WTC11 (cell line): ENCODE results near the gene PGAM5. TPM values are rescaled to one million over a fixed set of nuclear protein-coding genes. Genes with fewer than 3 reads are reported as not detected.
"Not testable (repeated sequence)": the region's sequence is repeated elsewhere in the genome, so short reads cannot be mapped to it uniquely, and the experiment has no call there.

Experiments used
- ATAC-seq: fragments of 200-7000 bp; cut with Tn5 transposase; 2 replicates; pipeline ENCODE4 v1.10.0; 2021; ENCODE audit warnings: mild to moderate bottlenecking, moderate library complexity
- CTCF ChIA-PET: fragments of 300-600 bp; sonication (Branson Sonifier 250); formaldehyde crosslinking; loops from one replicate; lab custom pipeline; 2021; ENCODE audit warnings: antibody characterized with exemption; lab: Charles Lee
- POLR2A ChIA-PET: fragments of 350-600 bp; sonication (Branson Sonifier 250); formaldehyde crosslinking; loops from one replicate; lab custom pipeline; 2021; ENCODE audit warnings: antibody characterized with exemption; lab: Charles Lee
- DNase-seq: peaks from one replicate; pipeline ENCODE4 v3.0.0; 2021; ENCODE audit warnings: low spot score
- H3K27ac Mint-ChIP-seq: 2 replicates; pipeline ENCODE4 v1.8.0; 2021; ENCODE audit warnings: mixed read lengths
- H3K27me3 Mint-ChIP-seq: 2 replicates; pipeline ENCODE4 v1.8.0; 2021; ENCODE audit warnings: low read depth, mild to moderate bottlenecking, moderate library complexity, mixed read lengths
- H3K36me3 Mint-ChIP-seq: 2 replicates; pipeline ENCODE4 v1.8.0; 2021; ENCODE audit warnings: mixed read lengths
- H3K4me1 Mint-ChIP-seq: 2 replicates; pipeline ENCODE4 v1.8.0; 2022; ENCODE audit warnings: mixed read lengths
- H3K4me3 Mint-ChIP-seq: 2 replicates; pipeline ENCODE4 v1.8.0; 2021; ENCODE audit warnings: mild to moderate bottlenecking, moderate library complexity, mixed read lengths
- H3K9me3 Mint-ChIP-seq: 2 replicates; pipeline ENCODE4 v1.8.0; 2021; ENCODE audit warnings: mixed read lengths
- ESRRA ChIP-seq: sonication (generic); formaldehyde crosslinking; IDR thresholded peaks from 2 replicates; pipeline ENCODE4 v1.8.1; 2022; ENCODE audit warnings: mild to moderate bottlenecking, missing genetic modification reagents, borderline replicate concordance
- FOXK1 ChIP-seq: sonication (generic); formaldehyde crosslinking; IDR thresholded peaks from 2 replicates; pipeline ENCODE4 v1.8.0; 2022; ENCODE audit warnings: mild to moderate bottlenecking, moderate library complexity, missing genetic modification reagents
- GABPB1 ChIP-seq: sonication (generic); formaldehyde crosslinking; IDR thresholded peaks from 2 replicates; pipeline ENCODE4 v1.8.1; 2023; ENCODE audit warnings: mild to moderate bottlenecking, missing genetic modification reagents
- GTF2I ChIP-seq: fragments of 250-450 bp; sonication (Bioruptor Pico); conservative IDR thresholded peaks from 2 replicates; pipeline ENCODE4 v1.4.0; 2021; ENCODE audit warnings: mild to moderate bottlenecking
- HMGA2 ChIP-seq: fragments of 250-450 bp; sonication (Bioruptor Pico); IDR thresholded peaks from 2 replicates; pipeline ENCODE4 v1.4.0; 2021; ENCODE audit warnings: mild to moderate bottlenecking, moderate library complexity
- JAZF1 ChIP-seq: fragments of 250-450 bp; sonication (Bioruptor Pico); IDR thresholded peaks from 2 replicates; pipeline ENCODE4 v1.9.0; 2021; ENCODE audit warnings: moderate library complexity, mild to moderate bottlenecking, inconsistent platforms
- KAT7 ChIP-seq: sonication (generic); formaldehyde crosslinking; IDR thresholded peaks from 2 replicates; pipeline ENCODE4 v1.8.1; 2023; ENCODE audit warnings: missing genetic modification reagents, mild to moderate bottlenecking, borderline replicate concordance
- NFATC4 ChIP-seq: fragments of 250-450 bp; sonication (Bioruptor Pico); IDR thresholded peaks from 2 replicates; pipeline ENCODE4 v1.9.0; 2021; ENCODE audit warnings: mild to moderate bottlenecking
- NFE2L1 ChIP-seq: sonication (generic); formaldehyde crosslinking; IDR thresholded peaks from 2 replicates; pipeline ENCODE4 v1.8.1; 2023; ENCODE audit warnings: missing genetic modification reagents
- NFYB ChIP-seq: sonication (generic); formaldehyde crosslinking; conservative IDR thresholded peaks from 2 replicates; pipeline ENCODE4 v1.8.0; 2022; ENCODE audit warnings: low read depth, missing genetic modification reagents
- NR1H2 ChIP-seq: sonication (generic); formaldehyde crosslinking; IDR thresholded peaks from 2 replicates; pipeline ENCODE4 v1.9.0; 2021; ENCODE audit warnings: mild to moderate bottlenecking, moderate library complexity, missing genetic modification reagents
- SMAD3 ChIP-seq: sonication (generic); formaldehyde crosslinking; IDR thresholded peaks from 2 replicates; pipeline ENCODE4 v1.8.0; 2022; ENCODE audit warnings: missing genetic modification reagents, mild to moderate bottlenecking, borderline replicate concordance
- SMAD4 ChIP-seq: sonication (generic); formaldehyde crosslinking; IDR thresholded peaks from 2 replicates; pipeline ENCODE4 v1.8.0; 2022; ENCODE audit warnings: mild to moderate bottlenecking, missing genetic modification reagents
- SOX15 ChIP-seq: fragments of 250-450 bp; sonication (Bioruptor Pico); IDR thresholded peaks from 2 replicates; pipeline ENCODE4 v1.9.0; 2021; ENCODE audit warnings: mild to moderate bottlenecking
- TEAD4 ChIP-seq: sonication (generic); formaldehyde crosslinking; IDR thresholded peaks from 2 replicates; pipeline ENCODE4 v1.8.0; 2022; ENCODE audit warnings: mild to moderate bottlenecking, missing genetic modification reagents
- ZBTB21 ChIP-seq: sonication (generic); formaldehyde crosslinking; IDR thresholded peaks from 2 replicates; pipeline ENCODE4 v1.8.1; 2023; ENCODE audit warnings: mild to moderate bottlenecking, missing genetic modification reagents, borderline replicate concordance
- ZNF121 ChIP-seq: sonication (generic); formaldehyde crosslinking; IDR thresholded peaks from 2 replicates; pipeline ENCODE4 v1.8.0; 2023; ENCODE audit warnings: missing genetic modification reagents
- total RNA-seq: library from RNA; stranded (reverse); gene quantifications from 3 replicates; pipeline ENCODE4 v1.2.3, GENCODE V29; 2021
- TF ChIP-seq, protein P1 (sequence below): sonication (generic); formaldehyde crosslinking; IDR thresholded peaks from 2 replicates; pipeline ENCODE4 v1.8.1; 2022; ENCODE audit warnings: missing genetic modification reagents, borderline replicate concordance
- TF ChIP-seq, protein P2 (sequence below): sonication (generic); formaldehyde crosslinking; IDR thresholded peaks from 2 replicates; pipeline ENCODE4 v1.8.0; 2023; ENCODE audit warnings: missing genetic modification reagents, mild to moderate bottlenecking, borderline replicate concordance
- TF ChIP-seq, protein P3 (sequence below): sonication (generic); formaldehyde crosslinking; IDR thresholded peaks from 2 replicates; pipeline ENCODE4 v1.8.1; 2022; ENCODE audit warnings: mild to moderate bottlenecking, moderate library complexity, missing genetic modification reagents
- TF ChIP-seq, protein P4 (sequence below): sonication (generic); formaldehyde crosslinking; IDR thresholded peaks from 2 replicates; pipeline ENCODE4 v1.8.1; 2022; ENCODE audit warnings: low read depth, missing genetic modification reagents, borderline replicate concordance
- TF ChIP-seq, protein P5 (sequence below): fragments of 250-450 bp; sonication (Bioruptor Pico); IDR thresholded peaks from 2 replicates; pipeline ENCODE4 v1.8.0; 2021; ENCODE audit warnings: mild to moderate bottlenecking
- TF ChIP-seq, protein P6 (sequence below): sonication (generic); formaldehyde crosslinking; IDR thresholded peaks from 2 replicates; pipeline ENCODE4 v1.8.1; 2023; ENCODE audit warnings: mild to moderate bottlenecking, missing genetic modification reagents, moderate library complexity

The PGAM5 gene
- total RNA-seq, 1 experiment from 2014 or later: 89.7 TPM

DNA sequence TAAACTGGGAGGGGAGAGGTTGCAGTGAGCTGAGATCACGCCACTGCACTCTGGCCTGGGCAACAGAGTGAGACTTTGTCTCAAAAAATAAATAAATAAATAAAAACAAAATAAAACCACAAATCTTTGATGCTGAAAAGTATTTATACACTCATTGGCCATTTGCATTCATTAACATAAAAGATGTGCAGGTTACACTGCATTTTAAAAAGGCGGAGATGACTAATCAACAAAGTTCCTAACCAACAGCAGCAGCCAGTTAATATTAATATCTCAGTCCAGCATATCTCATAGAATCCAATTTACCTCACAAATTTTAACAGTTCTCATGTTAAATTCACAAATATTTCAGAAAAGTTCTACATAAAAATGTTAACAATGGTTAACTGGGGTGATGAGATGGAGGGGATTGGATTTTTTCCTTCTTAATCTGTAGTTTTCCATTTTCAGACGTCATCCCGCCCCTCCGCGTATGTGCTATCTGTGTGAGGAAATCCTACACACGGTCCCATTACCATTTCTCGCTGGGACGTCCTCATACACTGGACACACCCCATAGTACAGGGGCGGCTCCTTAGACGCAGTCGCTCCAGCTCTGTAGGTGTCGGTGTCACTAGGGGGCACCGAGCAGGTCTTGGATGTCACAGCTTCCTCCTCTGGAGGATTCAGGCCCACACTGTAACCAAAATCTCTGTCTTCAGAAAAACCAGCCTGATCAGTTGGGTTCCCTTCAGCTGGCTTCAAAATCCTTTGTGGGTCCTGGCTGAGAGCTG lies 43.7 kb downstream of the PGAM5 start (continued):
- TF ChIP-seq GABPB1 (CRISPR knock-in tag) (no peak), FOXK1 (CRISPR knock-in tag) (no peak), ZBTB21 (CRISPR knock-in tag) (no peak), TEAD4 (CRISPR knock-in tag) (no peak), GTF2I (CRISPR knock-in tag) (no peak), NFYB (CRISPR knock-in tag) (no peak), NFATC4 (CRISPR knock-in tag) (no peak)
- TF ChIP-seq, protein P1, sequence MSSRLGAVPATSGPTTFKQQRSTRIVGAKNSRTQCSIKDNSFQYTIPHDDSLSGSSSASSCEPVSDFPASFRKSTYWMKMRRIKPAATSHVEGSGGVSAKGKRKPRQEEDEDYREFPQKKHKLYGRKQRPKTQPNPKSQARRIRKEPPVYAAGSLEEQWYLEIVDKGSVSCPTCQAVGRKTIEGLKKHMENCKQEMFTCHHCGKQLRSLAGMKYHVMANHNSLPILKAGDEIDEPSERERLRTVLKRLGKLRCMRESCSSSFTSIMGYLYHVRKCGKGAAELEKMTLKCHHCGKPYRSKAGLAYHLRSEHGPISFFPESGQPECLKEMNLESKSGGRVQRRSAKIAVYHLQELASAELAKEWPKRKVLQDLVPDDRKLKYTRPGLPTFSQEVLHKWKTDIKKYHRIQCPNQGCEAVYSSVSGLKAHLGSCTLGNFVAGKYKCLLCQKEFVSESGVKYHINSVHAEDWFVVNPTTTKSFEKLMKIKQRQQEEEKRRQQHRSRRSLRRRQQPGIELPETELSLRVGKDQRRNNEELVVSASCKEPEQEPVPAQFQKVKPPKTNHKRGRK: no peak
- TF ChIP-seq, all 79 proteins: peak for 0

DNA sequence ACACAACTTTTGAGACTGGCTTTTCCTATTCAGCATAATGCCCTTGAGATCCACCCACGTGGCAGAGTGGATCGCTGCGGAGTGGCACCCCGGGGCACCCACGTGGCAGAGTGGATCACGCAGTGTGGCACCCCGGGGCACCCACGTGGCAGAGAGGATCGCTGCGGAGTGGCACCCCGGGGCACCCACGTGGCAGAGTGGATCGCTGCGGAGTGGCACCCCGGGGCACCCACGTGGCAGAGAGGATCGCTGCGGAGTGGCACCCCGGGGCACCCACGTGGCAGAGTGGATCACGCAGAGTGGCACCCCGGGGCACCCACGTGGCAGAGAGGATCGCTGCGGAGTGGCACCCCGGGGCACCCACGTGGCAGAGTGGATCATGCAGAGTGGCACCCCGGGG lies 48.2 kb downstream of the PGAM5 start:
- H3K36me3 Mint-ChIP-seq: peaks cover 26% of the 10 kb centered on the region
- CTCF ChIA-PET, POLR2A ChIA-PET, H3K27ac Mint-ChIP-seq, ATAC-seq, H3K27me3 Mint-ChIP-seq, H3K4me3 Mint-ChIP-seq, H3K9me3 Mint-ChIP-seq, DNase-seq: not testable (repeated sequence)
- peaks cover 11% of the 10 kb centered on the region for H3K4me1 Mint-ChIP-seq

DNA sequence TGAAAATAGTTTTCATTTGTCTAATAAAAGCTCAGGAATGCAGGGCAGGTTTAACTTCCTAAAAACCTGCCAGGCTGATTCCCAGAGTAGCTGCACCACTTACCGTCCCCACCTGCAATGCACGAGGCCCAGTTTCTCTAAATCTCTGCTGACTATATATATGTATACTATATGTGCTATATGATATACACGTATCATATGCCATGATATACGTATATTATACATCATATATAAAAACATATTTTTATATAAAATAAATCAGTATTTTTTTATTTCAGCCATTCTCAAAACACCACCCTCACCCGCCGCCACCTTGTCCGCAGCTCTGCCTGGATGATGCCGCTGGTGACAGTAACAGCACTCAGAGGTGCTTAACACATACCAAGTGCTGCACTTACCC lies 48.7 kb downstream of the PGAM5 start:
- no peak for ATAC-seq
- H3K9me3 Mint-ChIP-seq: no peaks in the 10 kb centered on the region
- TF ChIP-seq JAZF1 (CRISPR knock-in tag) (no peak), ZBTB21 (CRISPR knock-in tag) (no peak), NR1H2 (CRISPR knock-in tag) (no peak), HMGA2 (CRISPR knock-in tag) (no peak), ZNF121 (CRISPR knock-in tag) (no peak), NFE2L1 (CRISPR knock-in tag) (no peak), SMAD3 (CRISPR knock-in tag) (no peak), SMAD4 (CRISPR knock-in tag) (no peak), SOX15 (no peak), KAT7 (CRISPR knock-in tag) (no peak), ESRRA (no peak)
- TF ChIP-seq, protein P2, sequence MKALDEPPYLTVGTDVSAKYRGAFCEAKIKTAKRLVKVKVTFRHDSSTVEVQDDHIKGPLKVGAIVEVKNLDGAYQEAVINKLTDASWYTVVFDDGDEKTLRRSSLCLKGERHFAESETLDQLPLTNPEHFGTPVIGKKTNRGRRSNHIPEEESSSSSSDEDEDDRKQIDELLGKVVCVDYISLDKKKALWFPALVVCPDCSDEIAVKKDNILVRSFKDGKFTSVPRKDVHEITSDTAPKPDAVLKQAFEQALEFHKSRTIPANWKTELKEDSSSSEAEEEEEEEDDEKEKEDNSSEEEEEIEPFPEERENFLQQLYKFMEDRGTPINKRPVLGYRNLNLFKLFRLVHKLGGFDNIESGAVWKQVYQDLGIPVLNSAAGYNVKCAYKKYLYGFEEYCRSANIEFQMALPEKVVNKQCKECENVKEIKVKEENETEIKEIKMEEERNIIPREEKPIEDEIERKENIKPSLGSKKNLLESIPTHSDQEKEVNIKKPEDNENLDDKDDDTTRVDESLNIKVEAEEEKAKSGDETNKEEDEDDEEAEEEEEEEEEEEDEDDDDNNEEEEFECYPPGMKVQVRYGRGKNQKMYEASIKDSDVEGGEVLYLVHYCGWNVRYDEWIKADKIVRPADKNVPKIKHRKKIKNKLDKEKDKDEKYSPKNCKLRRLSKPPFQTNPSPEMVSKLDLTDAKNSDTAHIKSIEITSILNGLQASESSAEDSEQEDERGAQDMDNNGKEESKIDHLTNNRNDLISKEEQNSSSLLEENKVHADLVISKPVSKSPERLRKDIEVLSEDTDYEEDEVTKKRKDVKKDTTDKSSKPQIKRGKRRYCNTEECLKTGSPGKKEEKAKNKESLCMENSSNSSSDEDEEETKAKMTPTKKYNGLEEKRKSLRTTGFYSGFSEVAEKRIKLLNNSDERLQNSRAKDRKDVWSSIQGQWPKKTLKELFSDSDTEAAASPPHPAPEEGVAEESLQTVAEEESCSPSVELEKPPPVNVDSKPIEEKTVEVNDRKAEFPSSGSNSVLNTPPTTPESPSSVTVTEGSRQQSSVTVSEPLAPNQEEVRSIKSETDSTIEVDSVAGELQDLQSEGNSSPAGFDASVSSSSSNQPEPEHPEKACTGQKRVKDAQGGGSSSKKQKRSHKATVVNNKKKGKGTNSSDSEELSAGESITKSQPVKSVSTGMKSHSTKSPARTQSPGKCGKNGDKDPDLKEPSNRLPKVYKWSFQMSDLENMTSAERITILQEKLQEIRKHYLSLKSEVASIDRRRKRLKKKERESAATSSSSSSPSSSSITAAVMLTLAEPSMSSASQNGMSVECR (CRISPR knock-in tag): no peak
- TF ChIP-seq, protein P3, sequence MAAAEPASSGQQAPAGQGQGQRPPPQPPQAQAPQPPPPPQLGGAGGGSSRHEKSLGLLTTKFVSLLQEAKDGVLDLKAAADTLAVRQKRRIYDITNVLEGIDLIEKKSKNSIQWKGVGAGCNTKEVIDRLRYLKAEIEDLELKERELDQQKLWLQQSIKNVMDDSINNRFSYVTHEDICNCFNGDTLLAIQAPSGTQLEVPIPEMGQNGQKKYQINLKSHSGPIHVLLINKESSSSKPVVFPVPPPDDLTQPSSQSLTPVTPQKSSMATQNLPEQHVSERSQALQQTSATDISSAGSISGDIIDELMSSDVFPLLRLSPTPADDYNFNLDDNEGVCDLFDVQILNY (CRISPR knock-in tag): no peak
- TF ChIP-seq, protein P4, sequence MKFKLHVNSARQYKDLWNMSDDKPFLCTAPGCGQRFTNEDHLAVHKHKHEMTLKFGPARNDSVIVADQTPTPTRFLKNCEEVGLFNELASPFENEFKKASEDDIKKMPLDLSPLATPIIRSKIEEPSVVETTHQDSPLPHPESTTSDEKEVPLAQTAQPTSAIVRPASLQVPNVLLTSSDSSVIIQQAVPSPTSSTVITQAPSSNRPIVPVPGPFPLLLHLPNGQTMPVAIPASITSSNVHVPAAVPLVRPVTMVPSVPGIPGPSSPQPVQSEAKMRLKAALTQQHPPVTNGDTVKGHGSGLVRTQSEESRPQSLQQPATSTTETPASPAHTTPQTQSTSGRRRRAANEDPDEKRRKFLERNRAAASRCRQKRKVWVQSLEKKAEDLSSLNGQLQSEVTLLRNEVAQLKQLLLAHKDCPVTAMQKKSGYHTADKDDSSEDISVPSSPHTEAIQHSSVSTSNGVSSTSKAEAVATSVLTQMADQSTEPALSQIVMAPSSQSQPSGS: no peak
- TF ChIP-seq, protein P5, sequence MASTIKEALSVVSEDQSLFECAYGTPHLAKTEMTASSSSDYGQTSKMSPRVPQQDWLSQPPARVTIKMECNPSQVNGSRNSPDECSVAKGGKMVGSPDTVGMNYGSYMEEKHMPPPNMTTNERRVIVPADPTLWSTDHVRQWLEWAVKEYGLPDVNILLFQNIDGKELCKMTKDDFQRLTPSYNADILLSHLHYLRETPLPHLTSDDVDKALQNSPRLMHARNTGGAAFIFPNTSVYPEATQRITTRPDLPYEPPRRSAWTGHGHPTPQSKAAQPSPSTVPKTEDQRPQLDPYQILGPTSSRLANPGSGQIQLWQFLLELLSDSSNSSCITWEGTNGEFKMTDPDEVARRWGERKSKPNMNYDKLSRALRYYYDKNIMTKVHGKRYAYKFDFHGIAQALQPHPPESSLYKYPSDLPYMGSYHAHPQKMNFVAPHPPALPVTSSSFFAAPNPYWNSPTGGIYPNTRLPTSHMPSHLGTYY (CRISPR knock-in tag): no peak
- TF ChIP-seq, protein P6, sequence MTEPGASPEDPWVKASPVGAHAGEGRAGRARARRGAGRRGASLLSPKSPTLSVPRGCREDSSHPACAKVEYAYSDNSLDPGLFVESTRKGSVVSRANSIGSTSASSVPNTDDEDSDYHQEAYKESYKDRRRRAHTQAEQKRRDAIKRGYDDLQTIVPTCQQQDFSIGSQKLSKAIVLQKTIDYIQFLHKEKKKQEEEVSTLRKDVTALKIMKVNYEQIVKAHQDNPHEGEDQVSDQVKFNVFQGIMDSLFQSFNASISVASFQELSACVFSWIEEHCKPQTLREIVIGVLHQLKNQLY: no peak
- ChIA-PET POLR2A (no interaction called here), CTCF (no interaction called here)
- no peak for DNase-seq
- no peak overlapping the region for H3K27ac Mint-ChIP-seq
- H3K36me3 Mint-ChIP-seq: peaks cover 23% of the 10 kb centered on the region
- no peak overlapping the region for H3K4me3 Mint-ChIP-seq
- peaks cover 11% of the 10 kb centered on the region for H3K4me1 Mint-ChIP-seq
- H3K27me3 Mint-ChIP-seq: no peaks in the 10 kb centered on the region
